Gastrocnemius medialis (tissue), 4 donors: ENCODE results near the gene MINDY4.

Experiments used
- POLR2A ChIP-seq, 2 donors: fragments of 450-650 bp; IDR thresholded peaks; one replicate each; pipeline ENCODE4 v1.6.1; 2017; ENCODE audit warnings: antibody characterized with exemption in 2 of 2, mild to moderate bottlenecking in 2 of 2, moderate library complexity in 2 of 2
- TF ChIP-seq, protein P1 (sequence below), 5 experiments: fragments of 450-650 bp in 3 of 5; fragments of 200-600 bp in 2 of 5; sonication (generic) in 2 of 5; IDR thresholded peaks in 4 of 5; conservative IDR thresholded peaks in 1 of 5; 1 replicate in 4 of 5; 2 replicates in 1 of 5; pipeline ENCODE4 v1.5.1; 2016 to 2019; ENCODE audit warnings: antibody characterized with exemption in 5 of 5, mild to moderate bottlenecking in 3 of 5, moderate library complexity in 3 of 5

- TF ChIP-seq, protein P1, sequence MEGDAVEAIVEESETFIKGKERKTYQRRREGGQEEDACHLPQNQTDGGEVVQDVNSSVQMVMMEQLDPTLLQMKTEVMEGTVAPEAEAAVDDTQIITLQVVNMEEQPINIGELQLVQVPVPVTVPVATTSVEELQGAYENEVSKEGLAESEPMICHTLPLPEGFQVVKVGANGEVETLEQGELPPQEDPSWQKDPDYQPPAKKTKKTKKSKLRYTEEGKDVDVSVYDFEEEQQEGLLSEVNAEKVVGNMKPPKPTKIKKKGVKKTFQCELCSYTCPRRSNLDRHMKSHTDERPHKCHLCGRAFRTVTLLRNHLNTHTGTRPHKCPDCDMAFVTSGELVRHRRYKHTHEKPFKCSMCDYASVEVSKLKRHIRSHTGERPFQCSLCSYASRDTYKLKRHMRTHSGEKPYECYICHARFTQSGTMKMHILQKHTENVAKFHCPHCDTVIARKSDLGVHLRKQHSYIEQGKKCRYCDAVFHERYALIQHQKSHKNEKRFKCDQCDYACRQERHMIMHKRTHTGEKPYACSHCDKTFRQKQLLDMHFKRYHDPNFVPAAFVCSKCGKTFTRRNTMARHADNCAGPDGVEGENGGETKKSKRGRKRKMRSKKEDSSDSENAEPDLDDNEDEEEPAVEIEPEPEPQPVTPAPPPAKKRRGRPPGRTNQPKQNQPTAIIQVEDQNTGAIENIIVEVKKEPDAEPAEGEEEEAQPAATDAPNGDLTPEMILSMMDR (IDR thresholded peaks at IDR 0.05 in 4 of 5, conservative IDR thresholded peaks at IDR 0.05 in 1 of 5) = no peak
- no peak for TF ChIP-seq POLR2A (IDR thresholded peaks at IDR 0.05)
Measured at GRCh38 chr7:30893357-30893756, 122.1 kb downstream of the MINDY4 start.
